C4-2B (cell line): ENCODE results near the gene MARK2.

ENCODE experiments used
- ZFX ChIP-seq: fragments of 450-650 bp; IDR thresholded peaks from 2 replicates; pipeline ENCODE4 v1.6.1; 2017
- TF ChIP-seq, protein P1 (sequence below): fragments of 450-650 bp; conservative IDR thresholded peaks from 2 replicates; pipeline ENCODE4 v1.5.1; 2017; ENCODE audit warnings: mild to moderate bottlenecking

DNA sequence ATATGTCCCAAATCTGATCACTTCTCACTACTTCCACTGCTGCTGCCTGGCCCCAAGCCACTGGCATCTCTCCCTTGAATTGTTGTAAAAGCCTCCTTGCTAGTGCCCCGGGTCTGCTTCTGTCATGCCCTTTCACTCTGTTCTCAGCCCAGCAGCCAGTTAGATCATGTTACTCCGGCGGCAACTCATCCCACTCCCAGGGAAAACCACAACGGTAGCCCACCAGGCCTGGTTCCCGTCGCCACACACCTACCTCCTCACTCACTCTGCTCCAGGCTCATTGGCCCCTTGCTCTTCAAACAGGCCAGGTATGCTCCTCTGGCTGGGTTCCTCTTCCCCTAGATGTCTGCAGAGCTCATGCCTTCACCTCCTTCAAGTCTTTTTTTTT, 3.8 kb upstream of the MARK2 start:
- TF ChIP-seq, protein P1, sequence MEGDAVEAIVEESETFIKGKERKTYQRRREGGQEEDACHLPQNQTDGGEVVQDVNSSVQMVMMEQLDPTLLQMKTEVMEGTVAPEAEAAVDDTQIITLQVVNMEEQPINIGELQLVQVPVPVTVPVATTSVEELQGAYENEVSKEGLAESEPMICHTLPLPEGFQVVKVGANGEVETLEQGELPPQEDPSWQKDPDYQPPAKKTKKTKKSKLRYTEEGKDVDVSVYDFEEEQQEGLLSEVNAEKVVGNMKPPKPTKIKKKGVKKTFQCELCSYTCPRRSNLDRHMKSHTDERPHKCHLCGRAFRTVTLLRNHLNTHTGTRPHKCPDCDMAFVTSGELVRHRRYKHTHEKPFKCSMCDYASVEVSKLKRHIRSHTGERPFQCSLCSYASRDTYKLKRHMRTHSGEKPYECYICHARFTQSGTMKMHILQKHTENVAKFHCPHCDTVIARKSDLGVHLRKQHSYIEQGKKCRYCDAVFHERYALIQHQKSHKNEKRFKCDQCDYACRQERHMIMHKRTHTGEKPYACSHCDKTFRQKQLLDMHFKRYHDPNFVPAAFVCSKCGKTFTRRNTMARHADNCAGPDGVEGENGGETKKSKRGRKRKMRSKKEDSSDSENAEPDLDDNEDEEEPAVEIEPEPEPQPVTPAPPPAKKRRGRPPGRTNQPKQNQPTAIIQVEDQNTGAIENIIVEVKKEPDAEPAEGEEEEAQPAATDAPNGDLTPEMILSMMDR: no peak
- no peak for TF ChIP-seq ZFX
